Fibroblast of mammary gland (primary cell): ENCODE measurements around the gene LDB2.
A peak's percentile ranks its signal among the peaks of the same experiment; 100 is the strongest.

Experiments used
- DNase-seq: peaks from one replicate; pipeline ENCODE4 v3.0.0-alpha.2; 2010; ENCODE audit warnings: low read depth
- H3K4me3 ChIP-seq: 2 replicates; pipeline ENCODE4 v1.5.1; 2011; ENCODE audit warnings: low read depth, mild to moderate bottlenecking, low read length, moderate library complexity; ENCODE audit not compliant: control insufficient read depth
- CTCF ChIP-seq: conservative IDR thresholded peaks from 2 replicates; pipeline ENCODE4 v1.5.1; 2011; ENCODE audit warnings: low read depth, low read length, inconsistent platforms; ENCODE audit not compliant: control insufficient read depth, insufficient read depth

LDB2 gene

GRCh38 chr4:16658183-16658582 lies 240.3 kb downstream of the LDB2 start:
- TF ChIP-seq CTCF = no peak
- no peak for DNase-seq
- no peak overlapping the region for H3K4me3 ChIP-seq

GRCh38 chr4:16655111-16655510 lies 243.3 kb downstream of the LDB2 start:
- no peak for DNase-seq
- H3K4me3 ChIP-seq = no peak overlapping the region
- no peak for TF ChIP-seq CTCF

- DNase-seq = no peak
- no peak for TF ChIP-seq CTCF
Observed at GRCh38 chr4:16652732-16653305, 245.6 kb downstream of the LDB2 start.

GRCh38 chr4:16646459-16646858 lies 252.0 kb downstream of the LDB2 start:
- no peak for DNase-seq
- no peak for TF ChIP-seq CTCF
- H3K4me3 ChIP-seq = no peak overlapping the region

More at GRCh38 chr4:16652732-16653305, 245.6 kb downstream of the LDB2 start:
- no peak overlapping the region for H3K4me3 ChIP-seq

GRCh38 chr4:16643893-16644292 lies 254.6 kb downstream of the LDB2 start:
- no peak for TF ChIP-seq CTCF
- DNase-seq = no peak
- H3K4me3 ChIP-seq = no peak overlapping the region

GRCh38 chr4:16642897-16643296 lies 255.5 kb downstream of the LDB2 start:
- H3K4me3 ChIP-seq = no peak overlapping the region
- TF ChIP-seq CTCF = peak; percentile 14
- DNase-seq = peak; percentile 26

GRCh38 chr4:16641971-16642370 lies 256.5 kb downstream of the LDB2 start:
- DNase-seq = peak; percentile 35
- no peak for TF ChIP-seq CTCF
- H3K4me3 ChIP-seq = no peak overlapping the region
